Measurements from ENCODE around the gene EFR3B. TPM values are rescaled to one million over a fixed set of nuclear protein-coding genes. Genes with fewer than 3 reads are reported as not detected.

EFR3B gene
- total and polyA plus RNA-seq, 2 of the 13 experiments (the other 11 are each of a cell fraction or from before 2014, with no cell fraction given), result 0.42 TPM

DNA sequence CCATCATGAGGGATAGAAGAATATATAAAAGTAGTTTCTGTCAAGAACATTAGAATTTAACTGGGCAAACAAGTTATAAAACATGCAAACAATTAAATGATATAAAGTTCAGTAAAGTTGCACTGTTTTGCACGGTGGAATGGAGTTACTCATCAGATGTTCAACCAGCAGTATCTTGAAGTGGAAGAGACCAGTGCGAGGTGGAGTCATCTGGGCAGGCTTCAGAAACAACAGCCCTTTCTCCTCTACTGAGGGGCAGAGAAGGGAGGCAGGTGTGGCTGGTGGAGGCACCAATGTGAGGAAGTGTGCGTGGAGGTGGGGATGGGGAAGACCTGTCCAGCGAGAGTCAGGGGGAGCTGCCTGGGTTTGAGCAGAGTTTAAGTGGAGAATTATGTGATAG, 7.5 kb downstream of the EFR3B start:
- no peak overlapping the region for H3K9ac ChIP-seq (ENCODE audit: insufficient read depth, low read depth, low read length)
- BruUV-seq (replicated peaks), result no TSS peak
- no peak overlapping the region for H2AFZ ChIP-seq (ENCODE audit: low read length)
- no peak overlapping the region for H3K4me2 ChIP-seq (ENCODE audit: low read depth, low read length)
- H4K20me1 ChIP-seq (ENCODE audit: insufficient read depth, low read length), result no peaks in the 10 kb centered on the region
- no peaks in the 10 kb centered on the region for H3K79me2 ChIP-seq (ENCODE audit: insufficient read depth, low read length)
- in situ Hi-C loops (cut with HindIII; ENCODE audit: extremely low pct_ligation_motif_present, low pct_unique_long_range_greater_than_20kb), result no loop called here
- ATAC-seq, result no peak
- H3K27me3 ChIP-seq (ENCODE audit: control insufficient read depth in 1 of 2, insufficient read depth in 2 of 2, low read length in 2 of 2), result peaks cover 0 to 8% of the 10 kb centered on the region in 2 experiments; a peak in 3 of 5 replicates
- CTCF ChIA-PET (ENCODE audit: low intra/inter-chr PET ratio, low total read pairs), result no interaction called here
- H3K27ac ChIP-seq (ENCODE audit: extremely low read length, insufficient read depth, low read length), result no peak overlapping the region
- POLR2A ChIA-PET, result no interaction called here
- WGBS (ENCODE audit: low lambda C conversion rate), result 45% methylated on average over 4 of the region's 4 CpGs
- H3K4me3 ChIP-seq (replicated peaks in 1 of 3; ENCODE audit: insufficient read depth in 1 of 3, low read depth in 2 of 3, low read length in 3 of 3), result no peak overlapping the region
- no peak for DNase-seq (ENCODE audit: low spot score)
- H3K4me1 ChIP-seq (ENCODE audit: insufficient read depth, low read length), result no peaks in the 10 kb centered on the region
- no peak for FAIRE-seq
- no peaks in the 10 kb centered on the region for H3K9me3 ChIP-seq (ENCODE audit: low read length)
- intact Hi-C loops (cut with micrococcal nuclease; ENCODE audit: unreplicated experiment), result no loop called here
- H3K36me3 ChIP-seq (replicated peaks in 1 of 2; ENCODE audit: control insufficient read depth in 1 of 2, insufficient read depth in 2 of 2, low read length in 2 of 2), result no peaks in the 10 kb centered on the region
- TF ChIP-seq CHD4 (IDR thresholded peaks at IDR 0.05; ENCODE audit: borderline replicate concordance, low read length), result no peak
- TF ChIP-seq MAZ (IDR thresholded peaks at IDR 0.05; ENCODE audit: borderline replicate concordance, low read depth, low read length), result no peak
- no peak for TF ChIP-seq MAZ (CRISPR knock-in tag; IDR thresholded peaks at IDR 0.05; ENCODE audit: low read depth)
- TF ChIP-seq ZFY (CRISPR knock-in tag; IDR thresholded peaks at IDR 0.05), result no peak
- no peak for TF ChIP-seq TOE1 (CRISPR knock-in tag; IDR thresholded peaks at IDR 0.05)
- no peak for TF ChIP-seq SETDB1 (CRISPR knock-in tag; IDR thresholded peaks at IDR 0.05; ENCODE audit: borderline replicate concordance)
- TF ChIP-seq, protein P1, sequence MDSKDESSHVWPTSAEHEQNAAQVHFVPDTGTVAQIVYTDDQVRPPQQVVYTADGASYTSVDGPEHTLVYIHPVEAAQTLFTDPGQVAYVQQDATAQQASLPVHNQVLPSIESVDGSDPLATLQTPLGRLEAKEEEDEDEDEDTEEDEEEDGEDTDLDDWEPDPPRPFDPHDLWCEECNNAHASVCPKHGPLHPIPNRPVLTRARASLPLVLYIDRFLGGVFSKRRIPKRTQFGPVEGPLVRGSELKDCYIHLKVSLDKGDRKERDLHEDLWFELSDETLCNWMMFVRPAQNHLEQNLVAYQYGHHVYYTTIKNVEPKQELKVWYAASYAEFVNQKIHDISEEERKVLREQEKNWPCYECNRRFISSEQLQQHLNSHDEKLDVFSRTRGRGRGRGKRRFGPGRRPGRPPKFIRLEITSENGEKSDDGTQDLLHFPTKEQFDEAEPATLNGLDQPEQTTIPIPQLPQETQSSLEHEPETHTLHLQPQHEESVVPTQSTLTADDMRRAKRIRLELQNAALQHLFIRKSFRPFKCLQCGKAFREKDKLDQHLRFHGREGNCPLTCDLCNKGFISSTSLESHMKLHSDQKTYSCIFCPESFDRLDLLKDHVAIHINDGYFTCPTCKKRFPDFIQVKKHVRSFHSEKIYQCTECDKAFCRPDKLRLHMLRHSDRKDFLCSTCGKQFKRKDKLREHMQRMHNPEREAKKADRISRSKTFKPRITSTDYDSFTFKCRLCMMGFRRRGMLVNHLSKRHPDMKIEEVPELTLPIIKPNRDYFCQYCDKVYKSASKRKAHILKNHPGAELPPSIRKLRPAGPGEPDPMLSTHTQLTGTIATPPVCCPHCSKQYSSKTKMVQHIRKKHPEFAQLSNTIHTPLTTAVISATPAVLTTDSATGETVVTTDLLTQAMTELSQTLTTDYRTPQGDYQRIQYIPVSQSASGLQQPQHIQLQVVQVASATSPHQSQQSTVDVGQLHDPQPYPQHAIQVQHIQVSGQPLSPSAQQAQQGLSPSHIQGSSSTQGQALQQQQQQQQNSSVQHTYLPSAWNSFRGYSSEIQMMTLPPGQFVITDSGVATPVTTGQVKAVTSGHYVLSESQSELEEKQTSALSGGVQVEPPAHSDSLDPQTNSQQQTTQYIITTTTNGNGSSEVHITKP (CRISPR knock-in tag; IDR thresholded peaks at IDR 0.05; ENCODE audit: low read depth), result no peak
- no peak for TF ChIP-seq ZNF431 (CRISPR knock-in tag; IDR thresholded peaks at IDR 0.05; ENCODE audit: borderline replicate concordance, low read depth)
- TF ChIP-seq, protein P2, sequence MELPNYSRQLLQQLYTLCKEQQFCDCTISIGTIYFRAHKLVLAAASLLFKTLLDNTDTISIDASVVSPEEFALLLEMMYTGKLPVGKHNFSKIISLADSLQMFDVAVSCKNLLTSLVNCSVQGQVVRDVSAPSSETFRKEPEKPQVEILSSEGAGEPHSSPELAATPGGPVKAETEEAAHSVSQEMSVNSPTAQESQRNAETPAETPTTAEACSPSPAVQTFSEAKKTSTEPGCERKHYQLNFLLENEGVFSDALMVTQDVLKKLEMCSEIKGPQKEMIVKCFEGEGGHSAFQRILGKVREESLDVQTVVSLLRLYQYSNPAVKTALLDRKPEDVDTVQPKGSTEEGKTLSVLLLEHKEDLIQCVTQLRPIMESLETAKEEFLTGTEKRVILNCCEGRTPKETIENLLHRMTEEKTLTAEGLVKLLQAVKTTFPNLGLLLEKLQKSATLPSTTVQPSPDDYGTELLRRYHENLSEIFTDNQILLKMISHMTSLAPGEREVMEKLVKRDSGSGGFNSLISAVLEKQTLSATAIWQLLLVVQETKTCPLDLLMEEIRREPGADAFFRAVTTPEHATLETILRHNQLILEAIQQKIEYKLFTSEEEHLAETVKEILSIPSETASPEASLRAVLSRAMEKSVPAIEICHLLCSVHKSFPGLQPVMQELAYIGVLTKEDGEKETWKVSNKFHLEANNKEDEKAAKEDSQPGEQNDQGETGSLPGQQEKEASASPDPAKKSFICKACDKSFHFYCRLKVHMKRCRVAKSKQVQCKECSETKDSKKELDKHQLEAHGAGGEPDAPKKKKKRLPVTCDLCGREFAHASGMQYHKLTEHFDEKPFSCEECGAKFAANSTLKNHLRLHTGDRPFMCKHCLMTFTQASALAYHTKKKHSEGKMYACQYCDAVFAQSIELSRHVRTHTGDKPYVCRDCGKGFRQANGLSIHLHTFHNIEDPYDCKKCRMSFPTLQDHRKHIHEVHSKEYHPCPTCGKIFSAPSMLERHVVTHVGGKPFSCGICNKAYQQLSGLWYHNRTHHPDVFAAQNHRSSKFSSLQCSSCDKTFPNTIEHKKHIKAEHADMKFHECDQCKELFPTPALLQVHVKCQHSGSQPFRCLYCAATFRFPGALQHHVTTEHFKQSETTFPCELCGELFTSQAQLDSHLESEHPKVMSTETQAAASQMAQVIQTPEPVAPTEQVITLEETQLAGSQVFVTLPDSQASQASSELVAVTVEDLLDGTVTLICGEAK (IDR thresholded peaks at IDR 0.05), result no peak
- TF ChIP-seq, protein P2 (CRISPR knock-in tag; IDR thresholded peaks at IDR 0.05), result no peak
- TF ChIP-seq ZNF773 (CRISPR knock-in tag; IDR thresholded peaks at IDR 0.05; ENCODE audit: borderline replicate concordance), result no peak
- no peak for TF ChIP-seq MIXL1 (CRISPR knock-in tag; IDR thresholded peaks at IDR 0.05)
- no peak for TF ChIP-seq PHF5A (CRISPR knock-in tag; IDR thresholded peaks at IDR 0.05; ENCODE audit: low read depth, unreplicated experiment)
- TF ChIP-seq ZNF761 (CRISPR knock-in tag; conservative IDR thresholded peaks at IDR 0.05), result no peak
